NCI-H2107 treated with DMSO at 0.1 percent for 48 hours (cell line): Measurements from ENCODE around the gene KIFC3.
"Not testable (repeated sequence)": the region's sequence is repeated elsewhere in the genome, so short reads cannot be mapped to it uniquely, and the experiment has no call there.

ENCODE experiments used
- DNase-seq: peaks from one replicate; lab custom pipeline; 2025; ENCODE audit not compliant: unreplicated experiment; lab: John Stamatoyannopoulos, UW

KIFC3 gene

DNA sequence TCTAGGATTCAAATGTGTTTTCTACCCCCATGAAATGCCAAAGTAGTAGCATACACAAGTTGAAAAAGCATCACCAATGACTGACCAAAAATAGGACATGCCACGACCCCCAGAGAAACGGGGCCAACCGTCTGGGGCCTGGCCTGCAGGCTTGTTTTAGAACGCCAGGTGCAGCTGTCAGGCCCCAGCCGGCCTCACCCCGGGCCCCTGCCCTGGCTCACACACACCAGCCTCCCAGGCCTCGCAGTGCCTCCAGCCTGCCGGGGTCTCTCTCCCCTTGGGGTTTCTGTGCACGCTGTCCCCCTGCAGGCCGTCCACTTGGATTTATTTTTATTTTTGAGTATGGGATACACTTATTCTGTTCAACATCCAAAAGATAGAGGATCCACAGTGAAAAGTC is 58.8 kb downstream of the KIFC3 start:
- no peak for DNase-seq

DNA sequence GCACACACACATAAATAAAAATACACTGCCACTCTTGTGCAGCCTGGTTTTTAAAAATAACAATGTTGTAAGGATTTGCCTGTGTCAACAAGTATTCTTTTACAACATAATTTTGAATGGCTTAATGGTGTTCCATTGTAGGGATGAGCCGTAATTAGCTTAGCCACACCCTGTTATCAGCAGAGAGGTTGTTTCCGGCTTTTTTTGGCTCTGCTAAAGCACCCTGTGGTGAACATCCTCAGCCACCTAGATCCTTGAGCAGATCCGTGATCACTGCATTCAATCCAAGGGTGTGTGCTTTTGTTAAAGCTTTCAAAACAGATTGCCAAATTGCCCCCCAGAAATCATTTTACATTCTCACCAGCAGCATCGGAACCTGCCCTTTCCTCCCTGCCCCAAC is 59.7 kb downstream of the KIFC3 start:
- DNase-seq: no peak

DNA sequence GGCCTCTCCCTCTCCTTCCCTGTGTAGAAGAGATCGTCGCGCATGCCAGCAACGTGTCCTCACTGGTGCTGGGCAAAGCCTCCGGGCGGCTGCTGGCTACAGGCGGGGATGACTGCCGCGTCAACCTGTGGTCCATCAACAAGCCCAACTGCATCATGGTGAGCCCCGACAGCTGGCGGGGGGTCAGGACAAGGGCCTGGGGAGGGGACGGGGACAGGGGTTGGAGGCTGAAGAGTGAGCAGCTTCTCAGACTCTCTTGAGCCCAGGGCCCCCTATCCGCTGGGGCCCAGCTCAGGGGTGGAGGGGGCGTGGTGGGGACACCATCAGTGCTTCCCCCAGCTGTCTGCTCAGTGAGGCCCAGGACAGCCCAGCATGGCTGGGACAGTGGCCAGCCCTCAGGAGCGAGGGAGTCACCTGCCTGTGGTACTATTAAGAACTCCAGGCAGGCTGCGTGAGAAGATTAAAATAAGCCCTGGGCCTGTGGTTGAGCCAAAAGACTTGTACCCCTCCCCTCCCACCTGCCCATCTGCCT is 60.6 kb downstream of the KIFC3 start:
- no peak for DNase-seq

DNA sequence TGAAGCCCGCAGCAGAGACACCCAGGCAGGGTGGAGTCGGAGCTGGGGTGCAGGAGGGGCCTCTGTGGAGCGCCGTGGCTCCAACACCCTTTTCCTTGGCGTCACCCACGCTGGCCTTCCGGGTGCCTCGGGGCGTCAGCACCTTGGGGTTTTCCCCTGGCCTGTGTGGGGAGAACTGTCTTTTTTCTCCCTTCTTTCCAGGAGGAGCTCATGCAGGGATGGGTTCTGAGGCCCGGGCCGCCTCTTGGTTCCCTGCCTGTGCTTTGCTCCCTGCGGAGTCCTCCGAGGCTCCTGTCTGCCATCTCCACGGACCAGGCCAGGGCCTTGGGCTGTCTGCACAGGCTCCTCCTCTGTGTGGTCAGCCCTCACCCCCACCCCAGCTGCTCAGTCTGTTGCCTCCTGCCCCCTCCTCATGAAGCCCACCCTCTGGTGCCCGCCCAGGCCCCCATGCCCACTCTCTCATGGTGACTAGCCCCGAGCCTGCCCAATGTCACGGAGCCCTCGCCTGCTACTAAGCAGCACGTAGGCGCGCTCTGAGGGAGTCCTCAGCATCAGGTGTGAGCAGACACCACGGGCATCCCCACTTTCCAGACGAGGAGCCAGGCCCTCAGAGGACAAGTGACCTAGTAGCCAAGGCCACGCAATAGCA is 61.7 kb downstream of the KIFC3 start:
- DNase-seq: no peak

DNA sequence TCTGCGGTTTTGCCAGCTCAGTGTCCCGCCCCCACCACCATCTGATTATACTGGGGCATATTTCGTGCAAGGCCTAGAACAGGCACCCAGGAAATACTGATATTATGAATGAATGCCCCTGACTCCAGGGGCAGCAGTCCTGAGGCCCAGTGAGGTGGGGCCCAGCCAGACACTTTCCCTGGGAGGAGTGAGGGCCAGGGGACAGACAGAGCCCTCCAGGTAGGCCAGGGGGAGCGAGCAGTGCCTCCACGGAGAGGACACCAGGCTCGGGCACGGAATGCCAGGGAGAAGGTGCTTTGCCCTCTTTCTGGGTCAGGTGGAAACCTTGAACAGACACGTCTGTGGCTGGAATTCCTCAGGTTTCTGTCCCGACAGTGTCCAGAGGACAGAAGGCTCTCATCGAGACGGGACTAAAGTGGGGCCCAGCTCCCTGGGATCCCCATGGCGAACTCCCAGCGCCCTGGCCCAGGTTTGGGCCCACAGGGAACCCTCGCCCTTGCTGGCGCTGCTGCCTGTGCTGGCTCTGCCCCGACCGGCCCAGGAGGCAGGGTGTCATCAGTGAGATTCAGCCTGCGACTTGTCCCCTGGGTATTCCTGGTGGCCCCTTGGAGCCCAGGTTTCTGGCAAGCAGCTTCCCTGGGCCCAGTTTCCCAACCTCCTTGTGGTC is 62.4 kb downstream of the KIFC3 start:
- no peak for DNase-seq

DNA sequence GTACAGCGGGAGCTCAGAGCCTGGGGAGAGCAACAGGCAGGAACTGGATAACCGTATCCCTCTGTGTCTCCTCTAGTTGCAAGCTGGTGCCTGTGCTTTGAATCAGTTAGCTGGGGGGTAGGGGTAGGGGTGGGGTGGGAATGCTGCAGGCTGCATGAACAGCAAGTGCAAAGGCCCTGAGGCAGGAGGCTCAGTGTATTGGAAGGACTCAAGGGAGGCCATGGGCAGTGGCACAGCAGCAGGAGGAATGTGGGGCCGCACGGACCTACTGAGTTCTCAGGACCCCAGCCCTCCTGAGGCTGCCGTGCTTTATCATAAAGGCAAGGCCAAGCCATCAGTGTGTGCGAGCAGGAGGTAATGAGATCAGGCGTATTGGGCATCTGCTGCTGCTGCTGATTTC is 63.4 kb downstream of the KIFC3 start:
- DNase-seq: no peak

DNA sequence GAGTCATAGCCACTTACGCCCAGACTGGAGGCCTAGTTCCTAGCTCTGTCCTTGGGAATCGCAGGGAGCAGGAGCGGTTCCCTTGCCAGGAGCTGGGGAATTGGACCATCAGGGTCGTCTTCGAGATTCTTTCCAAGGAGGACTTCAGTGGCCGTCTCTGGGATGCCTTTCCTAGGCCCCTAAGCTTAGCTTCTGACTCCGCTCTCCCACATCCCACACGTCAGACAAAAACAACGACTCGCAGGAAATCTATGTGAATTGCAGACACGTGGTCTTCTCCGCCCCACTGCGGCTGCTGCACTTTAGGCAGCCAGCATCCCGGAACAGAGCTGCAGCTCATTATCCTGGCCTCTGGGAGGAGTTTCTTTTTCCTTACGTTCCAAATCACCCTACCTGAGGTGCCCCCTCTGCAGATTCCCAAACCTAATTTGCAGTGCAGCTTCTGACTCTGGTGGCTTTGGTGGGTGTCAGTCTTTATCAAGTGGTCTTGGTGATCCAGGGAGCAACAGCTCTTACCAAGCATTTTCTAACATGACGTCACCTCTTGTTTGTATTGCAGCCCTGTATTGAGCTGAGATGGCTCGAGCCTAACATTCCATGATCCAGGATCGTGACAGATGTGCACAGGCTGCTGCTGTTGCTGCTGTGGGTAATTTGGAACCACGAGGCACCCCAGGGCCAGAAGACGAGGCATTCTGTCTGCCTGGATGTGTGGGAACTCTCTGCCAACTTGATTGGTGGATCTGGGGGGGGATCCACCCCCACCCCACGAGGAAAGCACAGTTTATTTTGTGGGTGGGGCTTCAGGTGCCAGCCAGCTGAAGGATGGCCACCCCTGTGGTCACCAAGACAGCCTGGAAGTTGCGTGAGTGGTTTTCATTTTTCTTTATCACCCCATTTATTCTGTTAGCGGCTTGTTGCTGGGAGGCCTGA is 65.6 kb downstream of the KIFC3 start:
- DNase-seq: peak; percentile 63

DNA sequence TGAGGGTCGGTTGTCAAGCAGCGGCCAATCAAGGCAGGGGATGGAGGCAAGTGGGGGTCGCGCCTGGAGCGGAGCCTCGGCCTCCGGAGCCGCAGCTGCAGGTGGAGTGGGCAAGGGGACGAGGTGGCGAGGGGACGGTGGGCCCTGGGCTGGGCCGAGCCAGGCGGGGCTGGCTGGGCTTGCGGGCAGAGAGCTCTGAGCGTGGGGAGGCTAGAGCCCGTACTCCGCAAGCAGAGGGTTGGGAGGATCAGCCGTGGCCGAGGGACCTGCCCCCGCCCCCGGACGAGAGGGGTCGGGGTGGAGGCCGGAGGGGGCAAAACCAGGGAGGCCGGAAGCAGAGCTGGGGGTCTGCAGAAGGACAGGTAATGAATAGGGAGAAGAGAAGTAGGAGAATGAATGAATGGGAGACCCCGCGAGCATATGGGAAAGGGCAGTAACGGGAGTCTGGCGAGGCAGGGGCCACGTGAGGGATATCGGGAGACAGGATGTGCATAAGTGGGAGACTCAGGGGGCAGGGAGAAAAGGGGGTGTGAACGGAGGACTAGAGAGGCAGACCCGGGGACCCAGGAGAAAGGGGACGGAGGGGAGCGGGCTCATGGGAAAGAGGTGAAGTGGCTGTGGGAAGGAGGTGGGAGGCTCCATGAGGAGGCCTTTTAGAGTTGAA is 66.4 kb downstream of the KIFC3 start, which contains the start of gene KATNB1:
KATNB1 (plus strand) TSS at position 16 of the 664 bp plus-strand sequence. CDS start 1,474 bp downstream, outside the sequence.
- DNase-seq: no peak

DNA sequence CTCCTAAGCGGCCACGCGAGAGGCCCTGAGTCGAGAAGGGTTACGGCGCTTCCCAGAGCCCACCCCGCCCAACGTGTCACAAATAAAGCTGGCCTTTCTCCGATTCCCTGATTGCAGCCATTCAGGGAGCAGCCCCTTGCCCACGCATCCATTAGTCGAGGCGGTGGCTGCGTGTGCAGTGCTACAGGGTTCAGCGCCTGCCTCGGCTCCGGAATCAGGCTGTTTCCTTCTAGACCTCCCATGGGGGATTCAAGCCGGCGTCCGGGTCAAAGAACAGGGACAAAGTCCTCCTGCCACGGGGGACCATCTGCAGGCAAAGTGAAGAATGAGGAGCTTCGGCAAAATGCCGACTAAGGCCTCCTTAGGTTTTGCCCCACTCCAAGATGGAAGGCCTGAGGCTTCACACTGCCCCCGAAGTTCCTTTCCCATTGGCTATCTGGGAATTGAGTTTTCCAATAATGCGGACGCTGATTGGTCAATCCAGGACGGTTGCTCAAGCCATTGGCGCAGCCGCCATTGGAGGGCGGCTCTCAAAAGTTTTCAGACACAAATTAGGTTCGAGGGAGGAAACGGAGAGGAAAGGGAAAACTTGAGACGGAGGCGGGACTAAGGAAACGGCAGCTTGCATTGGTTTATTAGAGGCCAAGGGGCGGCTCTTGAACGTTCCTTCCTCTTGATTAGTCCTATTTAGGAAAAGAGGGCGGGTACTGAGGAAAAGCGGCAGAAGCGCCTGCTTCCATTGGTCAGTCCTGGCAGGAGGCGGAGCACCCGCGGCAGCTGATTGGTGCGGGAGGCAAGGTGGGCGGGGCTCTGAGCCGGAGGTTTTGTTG is 67.2 kb downstream of the KIFC3 start:
- DNase-seq: peak; percentile 99

DNA sequence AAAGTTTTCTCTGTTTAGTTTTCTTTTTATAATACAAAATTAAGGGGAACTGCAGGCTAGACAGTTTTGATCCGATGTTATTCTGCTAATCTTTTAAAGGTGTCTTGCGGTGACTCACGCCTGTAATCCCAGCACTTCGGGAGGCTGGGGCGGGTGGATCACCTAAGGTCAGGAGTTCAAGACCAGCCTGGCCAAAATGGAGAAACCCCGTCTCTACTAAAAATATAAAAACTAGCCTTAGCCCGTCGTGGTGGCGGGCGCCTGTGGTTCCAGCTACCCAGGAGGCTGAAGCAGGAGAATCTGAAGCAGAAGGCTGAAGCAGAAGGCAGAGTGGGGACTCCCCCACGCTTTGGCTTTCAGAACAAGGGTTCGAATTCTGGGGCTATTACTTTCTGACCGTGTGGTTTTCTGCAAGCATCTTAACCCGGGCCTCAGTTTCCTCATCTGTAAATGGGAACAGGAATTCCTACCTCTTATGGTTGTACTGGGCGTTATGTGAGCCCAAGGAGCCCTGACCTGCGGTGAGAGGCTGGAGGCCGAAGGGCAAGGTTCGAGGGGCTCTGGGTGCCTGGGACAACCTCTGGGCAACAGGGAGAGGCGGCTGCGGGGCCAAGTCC is 67.9 kb downstream of the KIFC3 start:
- no peak for DNase-seq

DNA sequence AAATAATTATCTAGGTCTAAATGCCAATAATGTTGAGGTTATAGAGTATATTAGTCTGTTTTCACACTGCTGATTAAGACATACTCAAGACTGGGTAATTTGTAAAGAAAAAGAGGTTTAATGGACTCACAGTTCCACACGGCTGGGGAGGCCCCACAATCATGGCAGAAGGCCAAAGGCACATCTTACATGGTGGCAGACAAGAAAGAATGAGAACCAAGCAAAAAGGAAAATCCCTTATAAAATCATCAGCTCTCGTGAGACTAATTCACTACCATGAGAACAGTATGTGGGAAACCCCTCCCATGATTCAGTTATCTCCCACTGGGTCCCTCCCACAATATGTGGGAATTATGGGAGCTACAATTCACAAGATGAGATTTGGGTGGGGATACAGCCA is 69.6 kb downstream of the KIFC3 start:
- no peak for DNase-seq

DNA sequence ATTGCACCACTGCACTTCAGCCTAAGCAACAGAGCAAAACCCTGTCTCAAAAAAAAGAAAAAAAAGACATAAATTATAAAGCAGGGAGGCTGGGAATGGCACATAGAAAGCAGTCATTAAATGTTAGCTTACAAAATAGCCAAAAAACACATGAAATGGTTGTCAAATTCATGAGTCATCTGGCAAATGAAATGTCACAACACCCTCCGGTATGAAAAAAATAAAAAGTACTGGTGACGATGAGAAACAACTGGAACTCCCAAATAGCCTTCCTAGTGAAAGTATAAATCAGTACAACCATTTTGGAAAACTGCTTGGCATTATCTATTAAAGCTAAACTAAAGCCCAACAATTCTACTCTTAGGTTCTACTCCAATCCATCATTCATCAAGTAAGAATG is 70.3 kb downstream of the KIFC3 start:
- no peak for DNase-seq

DNA sequence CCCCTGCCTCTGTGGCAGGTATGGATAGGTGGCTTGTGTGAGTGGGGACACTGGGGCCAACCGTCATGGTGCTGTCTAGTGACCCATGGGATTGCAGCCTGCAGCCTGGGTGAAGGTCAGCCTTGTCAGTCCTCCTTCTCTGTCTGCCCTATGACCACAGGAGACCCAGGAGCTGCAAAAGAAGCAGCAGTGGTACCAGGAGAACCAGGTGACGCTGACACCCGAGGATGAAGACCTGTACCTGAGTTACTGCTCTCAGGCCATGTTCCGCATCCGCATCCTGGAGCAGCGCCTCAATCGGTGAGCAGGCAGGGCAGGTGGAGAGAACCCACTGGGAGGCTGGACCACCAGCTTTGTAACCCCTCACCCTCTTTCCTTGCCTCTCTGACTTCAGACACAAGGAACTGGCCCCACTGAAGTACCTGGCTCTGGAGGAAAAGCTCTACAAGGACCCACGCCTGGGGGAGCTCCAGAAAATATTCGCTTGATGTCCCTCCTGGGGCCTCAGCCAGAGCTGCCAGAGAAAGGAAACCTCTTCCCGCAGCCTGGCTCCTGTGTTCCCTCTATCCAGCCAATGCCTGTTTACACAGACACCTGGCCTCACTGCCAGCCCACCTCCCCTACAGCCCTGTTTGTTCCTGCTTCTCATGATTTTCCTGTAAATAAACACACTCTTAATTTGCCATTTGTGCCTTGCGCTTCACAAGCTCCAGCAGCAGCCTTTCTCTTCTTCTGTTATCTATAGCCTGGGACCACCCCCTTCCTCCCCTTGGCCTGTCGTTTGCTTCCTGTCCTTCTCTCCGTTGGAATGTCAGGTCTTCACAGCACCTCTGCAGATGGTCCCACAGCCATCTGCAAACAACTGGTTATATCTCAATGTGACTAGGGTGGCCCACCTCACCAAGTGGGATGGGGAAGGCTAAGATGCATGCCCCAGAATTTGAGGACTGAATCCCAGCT is 71.2 kb downstream of the KIFC3 start:
- no peak for DNase-seq

DNA sequence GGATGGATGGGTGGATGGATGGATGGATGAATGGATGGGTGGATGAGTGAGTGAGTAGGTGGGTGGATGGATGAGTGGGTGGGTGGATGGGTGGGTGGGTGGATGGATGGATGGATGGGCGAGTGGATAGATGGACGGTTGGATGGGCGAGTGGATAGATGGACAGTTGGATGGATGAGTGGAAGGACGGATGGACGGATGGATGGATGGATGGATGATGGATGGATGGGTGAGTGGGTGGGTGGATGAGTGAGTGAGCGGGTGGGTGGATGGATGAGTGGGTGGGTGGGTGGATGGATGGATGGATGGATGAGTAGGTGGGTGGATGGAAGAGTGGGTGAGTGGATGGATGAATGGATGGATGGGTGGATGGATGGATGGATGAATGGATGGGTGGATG is 72.4 kb downstream of the KIFC3 start:
- DNase-seq: not testable (repeated sequence)

DNA sequence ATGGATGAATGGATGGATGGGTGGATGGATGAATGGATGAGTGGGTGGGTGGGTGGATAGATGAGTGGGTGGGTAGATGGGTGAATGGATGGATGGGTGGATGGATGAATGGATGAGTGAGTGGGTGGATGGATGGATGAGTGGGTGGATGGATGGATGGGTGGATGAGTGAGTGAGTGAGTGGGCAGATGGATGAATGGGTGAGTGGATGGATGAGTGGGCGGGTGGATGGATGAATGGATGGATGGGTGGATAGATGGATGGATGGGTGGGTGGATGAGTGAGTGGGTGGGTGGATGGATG is 73.2 kb downstream of the KIFC3 start:
- DNase-seq: no peak

DNA sequence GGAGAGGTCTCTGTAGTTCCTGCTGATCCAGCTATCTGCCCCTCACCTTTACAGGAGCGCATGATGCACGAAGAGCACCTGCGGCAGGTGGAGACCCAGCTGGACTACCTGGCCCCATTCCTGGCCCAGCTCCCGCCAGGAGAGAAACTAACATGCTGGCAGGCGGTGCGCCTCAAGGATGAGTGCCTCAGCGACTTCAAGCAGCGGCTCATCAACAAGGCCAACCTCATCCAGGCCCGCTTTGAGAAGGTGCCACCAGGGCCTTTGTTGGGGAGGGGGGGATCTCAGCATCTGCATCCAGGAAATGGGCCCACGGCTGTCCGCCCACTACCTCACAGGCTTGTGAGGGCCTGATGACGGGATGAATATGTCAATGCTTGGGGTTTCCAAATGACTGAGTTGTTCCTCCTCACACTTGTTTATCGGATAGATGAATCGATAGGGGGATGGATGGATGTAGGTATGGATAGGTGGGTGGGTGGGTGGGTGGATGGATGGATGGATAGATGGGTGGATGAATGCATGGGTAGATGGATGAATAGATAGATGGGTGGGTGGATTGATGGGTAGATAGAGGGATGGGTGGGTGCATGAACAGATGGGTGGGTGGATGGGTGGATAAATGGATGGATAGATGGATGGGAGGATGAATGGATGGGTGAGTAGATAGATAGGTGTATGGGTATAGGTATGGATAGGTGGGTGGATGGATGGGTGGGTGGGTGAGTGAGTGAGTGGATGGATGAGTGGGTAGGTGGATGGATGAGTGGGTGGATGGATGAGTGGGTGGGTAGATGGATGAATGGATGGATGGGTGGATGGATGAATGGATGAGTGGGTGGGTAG is 73.7 kb downstream of the KIFC3 start:
- no peak for DNase-seq

DNA sequence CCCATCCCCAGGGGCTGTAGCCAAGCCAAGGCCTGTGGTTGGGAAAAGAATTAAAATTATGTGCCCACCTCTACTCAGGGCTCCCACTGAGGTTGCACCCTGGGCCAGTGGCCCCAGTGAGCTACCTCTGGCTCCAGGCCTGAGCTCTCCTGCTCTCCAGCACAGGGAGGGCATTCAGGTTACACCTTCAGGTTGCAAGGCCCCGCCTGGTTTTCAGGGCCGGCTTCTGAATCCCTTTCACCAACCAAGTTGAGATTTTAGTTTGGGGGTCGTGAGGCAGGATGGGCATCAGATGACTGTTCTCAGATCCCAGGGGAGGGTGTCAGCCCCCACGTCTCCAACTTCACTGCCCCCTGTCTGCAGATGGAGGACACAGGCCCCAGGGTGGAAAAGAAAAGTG is 74.7 kb downstream of the KIFC3 start:
- no peak for DNase-seq

DNA sequence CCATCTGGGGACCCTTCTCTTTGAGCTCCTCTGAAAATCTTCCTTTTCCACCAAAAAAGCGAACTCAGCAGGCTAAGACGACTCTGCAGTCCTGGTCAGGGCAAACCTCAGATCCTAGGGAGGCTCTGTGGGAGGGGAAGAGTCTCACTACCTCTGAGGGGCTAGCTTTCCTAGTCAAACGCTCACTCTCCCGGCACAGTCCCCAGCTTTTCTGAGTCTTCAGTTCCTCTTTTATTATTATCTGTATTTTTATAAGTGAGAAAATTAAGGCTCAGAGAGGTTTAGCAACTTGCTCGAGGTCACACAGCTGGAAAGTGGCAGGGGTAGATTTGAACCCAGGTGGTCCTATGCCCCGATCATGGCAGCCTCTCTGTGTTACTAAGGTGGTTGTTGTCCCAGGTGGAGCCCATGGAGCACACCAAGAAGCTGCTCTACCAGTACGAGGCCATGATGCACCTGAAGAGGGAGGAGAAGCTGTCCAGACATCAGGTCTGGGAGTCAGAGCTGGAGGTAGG is 75.8 kb downstream of the KIFC3 start:
- no peak for DNase-seq
